22Rv1 (cell line): ENCODE data around the gene RAB14.

ENCODE experiments used
- H3K27ac ChIP-seq: fragments of 450-650 bp; 2 replicates; pipeline ENCODE4 v1.5.1; 2017
- ZFX ChIP-seq: fragments of 450-650 bp; IDR thresholded peaks from 2 replicates; pipeline ENCODE4 v1.6.1; 2017; ENCODE audit warnings: antibody characterized with exemption, borderline replicate concordance
- TF ChIP-seq, protein P1 (sequence below): fragments of 450-650 bp; IDR thresholded peaks from 2 replicates; pipeline ENCODE4 v1.5.1; 2017; ENCODE audit warnings: mild to moderate bottlenecking

Gene RAB14

DNA sequence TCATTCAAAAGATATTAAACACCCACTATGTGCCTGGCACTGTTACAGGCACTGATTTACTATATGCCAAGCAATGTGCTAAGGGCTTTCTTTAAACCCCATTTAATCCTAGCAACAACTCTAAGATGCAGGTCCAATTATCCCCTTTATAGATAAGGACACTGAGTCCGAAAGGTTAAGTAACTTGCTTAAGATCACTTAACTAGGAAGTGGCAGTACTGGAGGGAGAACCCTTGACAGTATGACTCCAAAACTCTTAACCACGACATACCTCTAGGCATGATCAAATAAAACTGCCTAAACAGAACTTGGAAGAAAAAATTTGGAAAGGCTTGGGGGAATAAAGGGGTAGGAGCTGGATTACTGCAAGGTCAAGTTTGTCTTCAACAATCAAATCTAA, 1.7 kb downstream of the RAB14 start:
- TF ChIP-seq, protein P1, sequence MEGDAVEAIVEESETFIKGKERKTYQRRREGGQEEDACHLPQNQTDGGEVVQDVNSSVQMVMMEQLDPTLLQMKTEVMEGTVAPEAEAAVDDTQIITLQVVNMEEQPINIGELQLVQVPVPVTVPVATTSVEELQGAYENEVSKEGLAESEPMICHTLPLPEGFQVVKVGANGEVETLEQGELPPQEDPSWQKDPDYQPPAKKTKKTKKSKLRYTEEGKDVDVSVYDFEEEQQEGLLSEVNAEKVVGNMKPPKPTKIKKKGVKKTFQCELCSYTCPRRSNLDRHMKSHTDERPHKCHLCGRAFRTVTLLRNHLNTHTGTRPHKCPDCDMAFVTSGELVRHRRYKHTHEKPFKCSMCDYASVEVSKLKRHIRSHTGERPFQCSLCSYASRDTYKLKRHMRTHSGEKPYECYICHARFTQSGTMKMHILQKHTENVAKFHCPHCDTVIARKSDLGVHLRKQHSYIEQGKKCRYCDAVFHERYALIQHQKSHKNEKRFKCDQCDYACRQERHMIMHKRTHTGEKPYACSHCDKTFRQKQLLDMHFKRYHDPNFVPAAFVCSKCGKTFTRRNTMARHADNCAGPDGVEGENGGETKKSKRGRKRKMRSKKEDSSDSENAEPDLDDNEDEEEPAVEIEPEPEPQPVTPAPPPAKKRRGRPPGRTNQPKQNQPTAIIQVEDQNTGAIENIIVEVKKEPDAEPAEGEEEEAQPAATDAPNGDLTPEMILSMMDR = no peak
- no peak for TF ChIP-seq ZFX
- H3K27ac ChIP-seq = peak overlapping the region; percentile 88

DNA sequence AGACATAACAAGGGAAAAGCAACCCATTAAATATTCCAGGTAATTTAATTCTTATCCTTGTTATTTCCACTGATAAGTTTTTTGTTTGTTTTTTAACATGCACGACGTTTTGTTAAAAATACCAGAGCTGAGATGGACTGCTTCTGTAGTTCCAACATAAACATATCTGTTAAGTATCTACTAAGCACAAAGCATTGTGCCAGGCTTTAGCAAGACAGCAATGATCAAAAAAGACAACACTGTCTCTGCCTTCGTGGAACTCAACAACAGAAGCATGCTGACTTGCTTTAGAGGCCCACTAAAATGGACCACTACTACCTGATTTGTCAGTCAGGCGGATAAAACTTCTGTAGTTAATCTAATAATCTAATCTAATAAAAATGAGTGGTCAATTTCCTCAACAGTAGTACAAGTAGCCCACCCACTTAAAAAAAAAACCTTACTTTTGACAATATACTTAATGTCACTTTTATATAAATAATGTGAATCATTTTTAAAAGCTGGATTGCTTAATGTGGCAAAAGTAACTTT, 3.1 kb downstream of the RAB14 start:
- no peak for TF ChIP-seq ZFX
- TF ChIP-seq, protein P1 = no peak

DNA sequence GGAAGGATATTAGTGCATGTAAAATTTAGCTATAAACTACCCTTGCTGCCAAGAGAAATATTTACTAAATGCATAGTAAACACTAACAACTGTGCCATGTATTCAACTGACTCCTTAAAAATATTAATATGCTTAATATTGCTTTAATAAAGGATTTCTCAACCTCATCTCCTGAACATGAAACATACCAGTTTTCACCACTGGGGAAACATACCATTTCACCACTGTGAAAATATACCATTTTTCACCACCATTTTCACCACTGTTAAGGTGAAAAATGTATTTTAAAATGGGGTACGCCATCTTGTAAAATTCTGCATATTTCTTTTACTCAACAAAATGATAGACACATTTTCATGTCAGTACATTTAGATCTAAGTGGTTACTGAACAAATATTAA, 4.5 kb downstream of the RAB14 start:
- TF ChIP-seq, protein P1 = no peak
- TF ChIP-seq ZFX = no peak
- no peak overlapping the region for H3K27ac ChIP-seq

More for the DNA sequence above, 3.1 kb downstream of the RAB14 start:
- H3K27ac ChIP-seq = no peak overlapping the region

- TF ChIP-seq ZFX = no peak
- TF ChIP-seq, protein P1 = no peak
- H3K27ac ChIP-seq = no peak overlapping the region
These were observed 5.3 kb downstream of the RAB14 start for GRCh38 chr9:121196389-121196788.

DNA sequence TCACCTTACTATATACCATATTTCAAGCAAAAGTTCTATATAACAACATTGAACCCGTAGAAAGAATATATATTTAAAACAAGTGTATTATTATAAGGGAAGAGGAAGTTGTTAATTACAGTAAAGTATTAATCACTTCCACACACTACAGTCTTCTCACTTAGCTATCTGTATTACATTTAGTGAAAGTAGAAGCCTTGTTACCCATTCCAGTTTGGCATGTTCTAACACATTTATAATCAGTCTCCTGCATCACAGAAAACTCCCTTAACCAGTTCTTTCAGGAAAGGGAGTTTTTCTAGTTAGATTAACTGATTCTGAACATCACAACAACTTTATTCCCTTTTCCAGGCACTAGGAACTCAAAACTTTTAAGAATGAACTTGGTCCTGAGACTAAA, 6.9 kb downstream of the RAB14 start:
- H3K27ac ChIP-seq = no peak overlapping the region
- no peak for TF ChIP-seq ZFX
- TF ChIP-seq, protein P1 = no peak

DNA sequence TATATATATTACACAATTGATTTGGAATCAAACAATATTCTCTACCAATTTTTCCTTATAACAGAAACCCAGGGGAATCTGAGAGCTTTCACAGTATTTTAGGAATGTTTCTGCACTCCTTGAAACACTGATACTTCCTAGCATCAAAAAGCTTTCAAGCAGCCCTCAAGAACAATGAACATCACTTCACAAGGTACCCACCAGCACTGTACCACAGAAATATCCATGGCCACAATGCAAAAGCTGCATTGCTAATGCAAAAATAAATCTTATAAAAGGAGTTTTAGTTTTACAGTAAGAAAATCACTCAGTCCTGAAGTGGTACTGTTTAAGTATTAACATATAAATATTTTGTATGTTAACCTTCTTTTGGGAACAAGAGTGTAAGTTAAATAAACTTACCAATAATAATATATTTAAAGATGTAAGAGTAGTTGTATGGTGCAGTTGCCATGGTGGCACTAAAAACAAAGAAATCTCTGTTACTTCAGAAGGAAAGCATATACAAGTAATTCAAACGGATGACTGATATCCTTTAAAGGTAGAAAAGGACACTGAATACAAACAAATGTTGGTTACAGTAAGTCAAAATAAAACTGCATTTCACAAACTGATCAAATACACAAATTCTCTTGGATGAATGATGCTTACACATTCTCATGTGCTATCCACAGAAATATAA, 8.6 kb downstream of the RAB14 start:
- no peak for TF ChIP-seq ZFX
- TF ChIP-seq, protein P1 = no peak
- no peak overlapping the region for H3K27ac ChIP-seq

DNA sequence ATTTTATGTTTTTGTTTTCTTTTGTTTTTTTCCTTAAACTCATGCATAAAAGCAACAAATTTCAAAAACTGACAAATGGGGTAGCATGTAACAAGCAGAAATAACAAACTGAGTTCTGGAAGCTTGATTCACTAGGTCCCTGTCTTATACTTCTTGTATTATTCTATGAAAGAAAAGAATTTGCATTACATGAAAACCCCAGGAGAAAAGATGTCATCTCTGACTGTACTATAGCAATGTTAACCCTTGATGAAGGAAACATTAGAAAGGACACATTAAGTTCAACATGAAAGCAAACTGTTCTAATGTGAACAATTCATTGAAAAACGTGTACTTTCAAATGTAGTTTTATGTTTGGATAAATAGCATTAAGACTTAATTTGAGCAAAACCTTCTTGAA, 9.2 kb downstream of the RAB14 start:
- TF ChIP-seq, protein P1 = no peak
- no peak for TF ChIP-seq ZFX
- H3K27ac ChIP-seq = no peak overlapping the region
